ENCODE results near the gene RFTN1. TPM values are rescaled to one million over a fixed set of nuclear protein-coding genes. Genes with fewer than 3 reads are reported as not detected.
A peak's percentile ranks its signal among the peaks of the same experiment; 100 is the strongest.

Gene RFTN1
- total and polyA plus RNA-seq, 11 donors: 17.1 to 40.8 (median 26.4) TPM

DNA sequence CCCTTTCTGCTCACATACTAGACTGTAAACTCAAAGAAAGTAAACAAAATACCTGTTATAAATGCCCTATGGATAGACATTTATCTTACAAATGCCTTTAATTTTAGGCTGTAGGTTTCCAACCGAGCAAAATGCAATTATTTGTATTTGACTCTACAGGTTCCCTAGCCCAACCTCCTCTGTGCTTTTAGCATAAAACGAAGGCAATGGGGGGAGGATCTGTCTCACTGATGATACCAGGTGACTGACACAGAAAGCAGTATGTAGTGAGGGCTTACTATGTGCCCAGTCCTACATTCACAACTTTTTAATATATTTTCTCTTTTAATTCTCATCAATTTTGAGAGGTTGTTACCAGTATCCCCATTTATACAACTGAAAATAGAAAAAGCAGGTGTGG is 161.1 kb downstream of the RFTN1 start:
- H3K27ac ChIP-seq: no peak overlapping the region
- 82 to 91% (median 88%) methylated on average over 2 of the region's 2 CpGs for WGBS, 4 donors
- no peak for ATAC-seq
- H3K4me3 ChIP-seq: no peak overlapping the region
- TF ChIP-seq, protein P1, sequence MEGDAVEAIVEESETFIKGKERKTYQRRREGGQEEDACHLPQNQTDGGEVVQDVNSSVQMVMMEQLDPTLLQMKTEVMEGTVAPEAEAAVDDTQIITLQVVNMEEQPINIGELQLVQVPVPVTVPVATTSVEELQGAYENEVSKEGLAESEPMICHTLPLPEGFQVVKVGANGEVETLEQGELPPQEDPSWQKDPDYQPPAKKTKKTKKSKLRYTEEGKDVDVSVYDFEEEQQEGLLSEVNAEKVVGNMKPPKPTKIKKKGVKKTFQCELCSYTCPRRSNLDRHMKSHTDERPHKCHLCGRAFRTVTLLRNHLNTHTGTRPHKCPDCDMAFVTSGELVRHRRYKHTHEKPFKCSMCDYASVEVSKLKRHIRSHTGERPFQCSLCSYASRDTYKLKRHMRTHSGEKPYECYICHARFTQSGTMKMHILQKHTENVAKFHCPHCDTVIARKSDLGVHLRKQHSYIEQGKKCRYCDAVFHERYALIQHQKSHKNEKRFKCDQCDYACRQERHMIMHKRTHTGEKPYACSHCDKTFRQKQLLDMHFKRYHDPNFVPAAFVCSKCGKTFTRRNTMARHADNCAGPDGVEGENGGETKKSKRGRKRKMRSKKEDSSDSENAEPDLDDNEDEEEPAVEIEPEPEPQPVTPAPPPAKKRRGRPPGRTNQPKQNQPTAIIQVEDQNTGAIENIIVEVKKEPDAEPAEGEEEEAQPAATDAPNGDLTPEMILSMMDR (IDR thresholded peaks at IDR 0.05): no peak
- no peak for TF ChIP-seq POLR2A (IDR thresholded peaks at IDR 0.05)
- no peaks in the 10 kb centered on the region for H3K27me3 ChIP-seq
- H3K9me3 ChIP-seq: no peaks in the 10 kb centered on the region
- H3K36me3 ChIP-seq: peaks cover 0 to 76% (median 44%) of the 10 kb centered on the region in 9 donors
- DNase-seq: no peak
- intact Hi-C loops (cut with DNase I): no loop called here
- peaks cover 0 to 26% (median 10%) of the 10 kb centered on the region in 12 donors for H3K4me1 ChIP-seq

GRCh38 chr3:16350597-16351318 is 162.7 kb downstream of the RFTN1 start:
- H3K4me3 ChIP-seq: no peak overlapping the region
- intact Hi-C loops (cut with DNase I): no loop called here
- H3K4me1 ChIP-seq: peaks cover 0 to 18% (median 10%) of the 10 kb centered on the region in 12 donors
- H3K9me3 ChIP-seq: no peaks in the 10 kb centered on the region
- H3K27ac ChIP-seq: peak overlapping the region in 2 of 12 donors; percentile 17 to 24
- no peak for DNase-seq
- no peaks in the 10 kb centered on the region for H3K27me3 ChIP-seq
- no peak for TF ChIP-seq POLR2A (IDR thresholded peaks at IDR 0.05)
- TF ChIP-seq, protein P1 (IDR thresholded peaks at IDR 0.05): no peak
- ATAC-seq: peak in 1 of 4 donors; percentile 51
- 88 to 93% (median 90%) methylated on average over 5 of the region's 5 CpGs for WGBS, 4 donors
- peaks cover 0 to 79% (median 46%) of the 10 kb centered on the region in 9 donors for H3K36me3 ChIP-seq

- intact Hi-C loops (cut with DNase I): no loop called here
- TF ChIP-seq POLR2A (IDR thresholded peaks at IDR 0.05): no peak
- TF ChIP-seq, protein P1 (IDR thresholded peaks at IDR 0.05): no peak
- Histone ChIP-seq H3K27ac (peak overlapping the region in 2 of 12 donors; percentile 17 to 24), H3K27me3 (no peaks in the 10 kb centered on the region), H3K4me1 (peaks cover 0 to 18% (median 10%) of the 10 kb centered on the region in 12 donors), H3K36me3 (peaks cover 0 to 80% (median 46%) of the 10 kb centered on the region in 9 donors), H3K4me3 (no peak overlapping the region), H3K9me3 (no peaks in the 10 kb centered on the region)
- DNase-seq (no peak), ATAC-seq (no peak)
- 42 to 63% (median 55%) methylated on average over 2 of the region's 2 CpGs for WGBS, 4 donors
These were observed 163.4 kb downstream of the RFTN1 start for GRCh38 chr3:16349986-16350596.

DNA sequence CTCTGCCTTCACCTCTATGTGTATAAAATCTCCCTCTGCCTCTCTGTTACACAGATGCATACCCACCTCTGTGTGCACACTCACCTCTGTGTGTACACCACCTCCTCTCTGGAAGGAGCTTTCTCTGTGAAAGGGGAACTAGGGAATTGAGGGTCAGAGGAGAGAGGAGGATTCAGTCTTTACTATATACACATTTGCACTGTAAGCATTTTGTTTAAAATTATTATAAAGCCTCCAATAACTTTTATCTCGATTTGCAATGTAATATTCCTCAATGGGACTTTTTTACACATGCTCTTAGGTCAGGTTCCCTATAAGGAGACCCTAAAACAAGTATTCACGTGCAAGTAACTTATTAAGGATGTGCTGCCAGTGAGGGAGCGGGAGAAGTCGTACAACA is 166.0 kb downstream of the RFTN1 start:
- Histone ChIP-seq H3K4me3 (no peak overlapping the region), H3K4me1 (peaks cover 0 to 21% (median 10%) of the 10 kb centered on the region in 12 donors), H3K27ac (no peak overlapping the region), H3K36me3 (peaks cover 0 to 69% (median 43%) of the 10 kb centered on the region in 9 donors), H3K9me3 (no peaks in the 10 kb centered on the region), H3K27me3 (no peaks in the 10 kb centered on the region)
- ATAC-seq (no peak), DNase-seq (no peak)
- 93 to 98% (median 95%) methylated on average over 4 of the region's 4 CpGs for WGBS, 4 donors
- intact Hi-C loops (cut with DNase I): no loop called here
- TF ChIP-seq POLR2A (IDR thresholded peaks at IDR 0.05): no peak
- TF ChIP-seq, protein P1 (IDR thresholded peaks at IDR 0.05): no peak

All from heart left ventricle (tissue), 16 donors.